GM12891 (cell line): ENCODE data around the gene ATG7.

Experiments
- POLR2A ChIP-seq: IDR thresholded peaks from 2 replicates; pipeline ENCODE4 v1.6.1; 2011; ENCODE audit warnings: low read depth, low read length, control low read depth
- TAF1 ChIP-seq: IDR thresholded peaks from 2 replicates; pipeline ENCODE4 v1.6.1; 2011; ENCODE audit warnings: low read depth, low read length, control low read depth

- TF ChIP-seq TAF1: no peak
- TF ChIP-seq POLR2A: no peak
Observed at GRCh38 chr3:11581237-11582190, 309.3 kb downstream of the ATG7 start.
